Esophagus mucosa (tissue), 1 donor: Measurements from ENCODE around the gene CFB. TPM values are rescaled to one million over a fixed set of nuclear protein-coding genes. Genes with fewer than 3 reads are reported as not detected.
"Not testable (repeated sequence)": the region's sequence is repeated elsewhere in the genome, so short reads cannot be mapped to it uniquely, and the experiment has no call there.

Experiments used
- ATAC-seq: fragments of 200-7000 bp; cut with Tn5 transposase; one replicate; pipeline ENCODE4 v1.9.1; 2020
- total RNA-seq: library from RNA; stranded (reverse); gene quantifications from one replicate; pipeline ENCODE4 v1.2.4, GENCODE V29; 2023
- donor health status: DM: yes; HTN: yes; CAD: no.

The CFB gene
- total RNA-seq = 36.1 TPM

- peak; percentile 69 for ATAC-seq
Measured at GRCh38 chr6:31945507-31946369, at the start of gene CFB. CFB (plus strand) TSS chr6:31946095; CDS start chr6:31946222, 127 bp downstream.

- ATAC-seq = no peak
Measured at GRCh38 chr6:31896493-31896855, 49.4 kb upstream of the CFB start.

DNA sequence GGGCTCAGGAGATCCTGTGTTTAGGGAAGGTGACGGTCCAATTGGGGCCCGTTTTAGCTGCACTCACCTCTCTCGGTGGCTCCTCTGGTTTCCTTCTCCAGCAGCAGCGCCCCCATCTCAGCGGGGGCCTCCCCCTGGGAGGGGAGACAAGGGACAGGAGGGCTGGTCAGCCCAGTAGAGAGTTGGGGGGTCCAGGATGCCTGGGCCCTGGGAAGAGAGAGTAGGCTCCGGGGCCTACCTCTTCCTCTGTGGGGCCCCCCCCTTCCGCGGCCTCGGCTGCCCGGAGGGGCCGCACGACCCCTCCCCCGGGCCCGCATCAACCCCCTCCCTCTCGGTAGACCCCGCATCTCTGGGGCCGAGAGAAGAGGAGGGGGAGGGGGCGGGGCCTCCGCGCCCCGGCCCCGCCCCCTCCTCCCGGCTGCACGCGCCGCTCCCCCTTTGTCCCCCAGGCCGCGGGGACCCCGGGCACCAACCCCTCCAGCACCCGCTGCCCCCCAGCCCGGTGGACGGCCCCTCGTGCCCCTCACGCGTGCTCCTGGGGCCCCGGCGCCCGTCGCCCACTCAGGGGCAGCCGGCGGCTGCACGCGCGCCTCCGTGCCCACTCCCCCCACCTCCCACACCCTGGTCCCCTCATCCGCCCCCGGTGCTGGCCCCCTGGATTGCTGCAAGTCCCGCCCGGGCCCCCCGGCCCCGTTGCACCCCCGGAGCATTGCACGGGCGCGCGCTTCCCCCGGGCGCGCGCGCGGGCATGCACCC, 48.9 kb upstream of the CFB start:
- no peak for ATAC-seq

DNA sequence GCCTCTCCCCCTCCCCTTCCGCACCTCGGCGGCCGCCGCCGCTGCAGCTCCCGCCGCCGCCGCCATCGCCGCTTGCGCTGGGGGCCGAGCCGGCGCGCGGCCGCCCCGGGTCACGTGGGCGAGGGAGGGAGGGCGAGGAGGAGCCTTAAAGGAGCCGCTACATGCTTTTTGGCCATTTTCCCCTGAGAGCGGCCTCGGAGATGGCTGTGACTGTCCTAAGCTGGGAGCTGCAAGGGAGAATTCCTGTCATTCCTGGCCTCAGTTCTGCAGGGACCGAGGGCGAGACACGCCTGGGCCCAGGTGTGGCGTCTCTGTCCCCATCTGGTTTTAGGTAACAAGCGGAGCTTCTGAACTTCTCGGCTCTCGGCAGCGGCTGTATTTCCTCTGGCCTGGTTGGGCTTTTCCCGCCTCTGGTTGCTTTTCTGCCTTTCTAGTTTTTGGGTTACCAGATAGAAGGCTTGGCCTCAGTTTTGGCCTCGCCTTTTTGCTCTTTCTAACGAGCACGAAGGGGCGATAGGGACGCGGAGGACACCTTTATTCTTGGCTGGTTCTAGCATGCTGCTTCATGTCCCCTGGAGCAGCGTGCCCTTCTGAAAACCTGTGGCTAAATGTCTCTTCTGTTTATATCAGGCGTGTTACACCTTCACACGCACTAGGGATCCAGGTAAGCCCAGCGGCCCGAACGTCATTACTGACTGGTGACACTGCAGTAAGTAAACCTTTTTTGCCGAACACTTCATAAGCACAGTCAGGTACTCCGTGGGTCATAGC, 48.1 kb upstream of the CFB start, which contains the start of gene EHMT2:
Gene EHMT2, minus strand, starts transcription at position 87 of the 771 bp plus-strand sequence. Its CDS starts 21 bp downstream, at position 66.
- ATAC-seq = peak; percentile 66

GRCh38 chr6:31898383-31899011, 47.4 kb upstream of the CFB start:
- ATAC-seq = peak; percentile 25

GRCh38 chr6:31899215-31899614, 46.7 kb upstream of the CFB start:
- ATAC-seq = no peak

GRCh38 chr6:31899882-31900722, 45.8 kb upstream of the CFB start:
- ATAC-seq = no peak

- ATAC-seq = peak; percentile 5
Measured at GRCh38 chr6:31900917-31901414, 44.9 kb upstream of the CFB start.

GRCh38 chr6:31901415-31901952, 44.4 kb upstream of the CFB start:
- peak; percentile 20 for ATAC-seq

DNA sequence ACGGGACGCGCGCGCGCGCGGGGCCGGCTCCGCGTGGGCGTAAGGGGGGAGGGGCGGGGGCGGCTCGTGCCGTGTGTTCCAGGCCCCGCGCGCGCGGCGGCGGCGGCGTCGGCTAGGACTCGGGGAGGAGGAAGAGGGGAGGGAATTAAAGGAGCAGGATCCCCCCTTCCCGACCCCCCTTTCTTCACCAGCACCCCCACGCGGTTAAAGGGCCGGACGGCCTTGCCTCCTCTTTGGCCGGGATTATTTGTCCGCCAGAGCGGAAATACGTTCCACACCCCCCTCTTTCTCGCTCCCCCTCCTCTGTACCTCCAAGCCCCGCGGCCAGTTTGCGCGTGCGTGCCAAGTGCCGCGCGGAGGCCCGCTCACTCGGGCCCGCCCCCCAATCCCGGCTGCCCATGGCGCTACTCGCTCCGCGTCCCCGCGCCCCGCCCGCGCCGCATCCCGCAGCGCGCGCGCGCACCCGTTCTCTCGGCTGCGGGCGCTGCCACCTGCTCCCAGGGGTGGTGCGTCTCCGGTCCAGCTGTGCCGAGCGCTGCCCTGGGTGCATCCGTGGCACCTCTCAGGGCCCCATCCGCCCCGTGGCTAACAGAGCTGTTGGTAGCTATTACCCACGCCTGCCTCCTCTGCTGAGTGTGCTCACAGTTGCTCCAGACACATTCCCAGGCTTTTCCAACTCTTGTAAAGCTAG, 43.8 kb upstream of the CFB start, which contains the start of gene ZBTB12:
Gene ZBTB12, minus strand, starts transcription at position 134 of the 691 bp plus-strand sequence. CDS start 781 bp downstream, outside the sequence.
- peak; percentile 48 for ATAC-seq

- ATAC-seq = no peak
Measured at GRCh38 chr6:31903957-31904356, 41.9 kb upstream of the CFB start.

- no peak for ATAC-seq
Measured at GRCh38 chr6:31905041-31905440, 40.9 kb upstream of the CFB start.

DNA sequence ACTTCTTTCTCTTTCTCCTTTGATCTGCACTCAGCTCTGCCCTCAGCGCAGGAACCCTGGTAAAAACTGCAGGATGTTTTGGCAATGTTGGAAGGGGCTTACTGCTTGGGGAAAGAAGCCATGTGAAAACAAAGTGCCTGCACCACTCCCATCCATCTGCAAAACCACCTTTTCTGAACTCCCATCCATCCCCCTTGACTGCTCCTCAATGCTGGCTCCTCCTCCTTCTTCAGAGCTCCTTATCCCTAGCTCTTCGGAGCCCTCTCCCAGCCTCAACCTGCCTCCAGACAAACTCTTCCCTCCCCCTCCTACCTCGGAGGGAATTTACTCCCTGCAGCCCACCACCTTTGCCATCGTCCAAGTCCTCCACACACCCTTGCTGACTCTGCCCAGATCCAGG, 39.8 kb upstream of the CFB start:
- no peak for ATAC-seq

DNA sequence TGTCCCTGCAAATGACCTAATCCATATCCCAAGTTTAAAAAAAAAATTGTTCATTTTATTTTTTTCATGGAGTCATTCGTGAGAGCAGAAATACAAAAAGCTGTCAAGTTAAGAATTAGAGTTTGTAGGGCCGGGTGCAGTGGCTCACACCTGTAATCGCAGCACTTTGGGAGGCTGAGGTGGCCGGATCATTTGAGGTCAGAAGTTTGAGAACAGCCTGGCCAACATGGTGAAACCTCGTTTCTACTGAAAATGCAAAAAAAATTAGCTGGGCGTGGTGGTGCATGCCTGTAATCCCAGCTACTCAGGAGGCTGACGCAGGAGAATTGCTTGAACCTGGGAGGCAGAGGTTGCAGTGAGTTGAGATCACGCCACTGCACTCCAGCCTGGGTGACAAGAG, 39.2 kb upstream of the CFB start:
- ATAC-seq = not testable (repeated sequence)

GRCh38 chr6:31907158-31907813, 38.6 kb upstream of the CFB start:
- no peak for ATAC-seq

GRCh38 chr6:31908255-31908654, 37.6 kb upstream of the CFB start:
- ATAC-seq = not testable (repeated sequence)

- ATAC-seq = peak; percentile 43
Measured at GRCh38 chr6:31908791-31909190, 37.1 kb upstream of the CFB start.

DNA sequence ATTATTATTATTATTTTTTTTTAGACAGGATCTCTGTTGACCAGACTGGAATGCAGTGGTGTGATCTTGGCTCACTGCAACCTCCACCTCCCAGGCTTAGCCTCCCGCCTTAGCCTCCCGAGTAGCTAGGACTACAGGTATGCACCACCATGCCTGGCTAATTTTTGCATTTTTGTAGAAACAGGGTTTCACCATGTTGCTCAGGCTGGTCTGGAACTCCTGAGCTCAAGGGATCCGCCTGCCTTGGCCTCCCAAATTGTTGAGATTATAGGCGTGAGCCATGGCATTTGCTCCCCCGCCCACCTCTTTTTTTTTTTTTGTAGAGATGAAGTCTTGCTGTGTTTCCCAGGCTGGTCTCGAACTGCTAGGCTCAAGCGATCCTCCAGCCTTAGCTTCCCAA, 36.6 kb upstream of the CFB start:
- ATAC-seq = not testable (repeated sequence)

GRCh38 chr6:31911826-31912585, 33.9 kb upstream of the CFB start:
- no peak for ATAC-seq
